K562 (cell line): ENCODE data around the gene SPRY2. TPM values are rescaled to one million over a fixed set of nuclear protein-coding genes. Genes with fewer than 3 reads are reported as not detected.

ENCODE experiments used
- BRCA1 ChIP-seq, 2 experiments: fragments of 450-650 bp in 1 of 2; sonication (generic) in 1 of 2; formaldehyde crosslinking in 1 of 2; IDR thresholded peaks; 2 replicates each; pipeline versions ENCODE4 v1.5.0 to v1.6.1; 2017 to 2020; ENCODE audit warnings: mild to moderate bottlenecking in 1 of 2, missing genetic modification reagents in 1 of 2
- CBX5 ChIP-seq: IDR thresholded peaks from 2 replicates; pipeline ENCODE4 v1.6.1; 2014; ENCODE audit warnings: low read depth, borderline replicate concordance
- CXXC5 ChIP-seq: fragments of 250-450 bp; sonication (Bioruptor Pico); IDR thresholded peaks from 2 replicates; pipeline ENCODE4 v1.8.0; 2022; ENCODE audit warnings: inconsistent platforms, mild to moderate bottlenecking, moderate library complexity
- DMBX1 ChIP-seq: fragments of 250-450 bp; sonication (Bioruptor Pico); IDR thresholded peaks from 2 replicates; pipeline ENCODE4 v1.8.0; 2022; ENCODE audit warnings: inconsistent platforms, mild to moderate bottlenecking, moderate library complexity, borderline replicate concordance
- HDAC8 ChIP-seq: fragments of 450-650 bp; IDR thresholded peaks from 2 replicates; pipeline ENCODE4 v1.6.1; 2016; ENCODE audit warnings: mild to moderate bottlenecking, missing genetic modification characterization, moderate library complexity, missing compliant biosample characterization
- KLF10 ChIP-seq: fragments of 250-450 bp; sonication (Bioruptor Pico); IDR thresholded peaks from 2 replicates; pipeline ENCODE4 v1.6.1; 2021; ENCODE audit warnings: matching md5 sums
- MCM7 ChIP-seq, 2 experiments: fragments of 450-650 bp; IDR thresholded peaks; 2 replicates each; pipeline ENCODE4 v1.6.1; 2016 to 2018
- MYC ChIP-seq, 2 experiments: fragments of 250-450 bp in 1 of 2; sonication (Bioruptor Pico) in 1 of 2; IDR thresholded peaks; 2 replicates each; pipeline versions ENCODE4 v1.5.1 to v1.6.1; 2012 to 2021; ENCODE audit warnings: low read depth in 2 of 2, borderline replicate concordance in 1 of 2, improper control_type of control experiment in 1 of 2, low read length in 1 of 2, mild to moderate bottlenecking in 1 of 2, moderate library complexity in 1 of 2
- OTX1 ChIP-seq: fragments of 450-650 bp; formaldehyde crosslinking; IDR thresholded peaks from 2 replicates; pipeline ENCODE4 v1.4.0; 2022; ENCODE audit warnings: mild to moderate bottlenecking
- PHB ChIP-seq: fragments of 250-450 bp; sonication (Bioruptor Pico); IDR thresholded peaks from 2 replicates; pipeline ENCODE4 v1.5.0; 2021
- RBBP5 ChIP-seq: fragments of 200-600 bp; sonication (generic); IDR thresholded peaks from 2 replicates; pipeline ENCODE4 v1.6.1; 2012; ENCODE audit warnings: borderline replicate concordance, mild to moderate bottlenecking, low read length, control low read depth, inconsistent platforms; ENCODE audit not compliant: insufficient read depth, poor library complexity, severe bottlenecking
- TBP ChIP-seq: optimal IDR thresholded peaks from 2 replicates; pipeline ENCODE3; 2011; ENCODE audit warnings: low read depth, low read length, improper control_type of control experiment
- TEAD1 ChIP-seq, 2 experiments: fragments of 450-650 bp in 1 of 2; sonication (generic) in 1 of 2; formaldehyde crosslinking; IDR thresholded peaks; 2 replicates each; pipeline versions ENCODE4 v1.4.0 to v1.8.0; 2020 to 2022; ENCODE audit warnings: mild to moderate bottlenecking in 2 of 2, missing genetic modification reagents in 1 of 2
- TEAD2 ChIP-seq: fragments of 450-650 bp; IDR thresholded peaks from 2 replicates; pipeline ENCODE4 v1.6.1; 2016; ENCODE audit warnings: missing genetic modification characterization, control low read depth, missing compliant biosample characterization
- ZKSCAN1 ChIP-seq: fragments of 150-350 bp; IDR thresholded peaks from 2 replicates; pipeline ENCODE4 v1.6.1; 2016; ENCODE audit warnings: low read depth, low read length
- ZNF655 ChIP-seq: fragments of 250-450 bp; sonication (Bioruptor Pico); IDR thresholded peaks from 2 replicates; pipeline ENCODE4 v1.5.0; 2021
- ZNF740 ChIP-seq, 3 experiments: fragments of 200-800 bp in 1 of 3; sonication (Bioruptor generic) in 1 of 3; sonication (generic) in 1 of 3; formaldehyde crosslinking in 1 of 3; IDR thresholded peaks; 2 replicates each; pipeline versions ENCODE4 v1.6.1 to v1.8.0; 2016 to 2022; ENCODE audit warnings: mild to moderate bottlenecking in 2 of 3, missing compliant biosample characterization in 2 of 3, missing genetic modification characterization in 2 of 3, missing genetic modification reagents in 1 of 3
- polyA plus RNA-seq, 8 experiments: library from polyadenylated mRNA; depleted of rRNA in 4 of 8; stranded (reverse) in 5 of 8; unstranded in 3 of 8; fragments of >200 nt; fragmentation: Nextera tagmentation in 2 of 8; fragmentation: Illumina TruSeq in 1 of 8; extraction: Ambion mirVana in 2 of 8; extraction: Trizol in 1 of 8; gene quantifications; 2 replicates each; pipeline versions ENCODE4 v1.2.1 to v1.2.3, GENCODE V29; 2011 to 2014; ENCODE audit warnings: inconsistent platforms in 1 of 8, missing spikeins in 1 of 8
- total RNA-seq, 7 experiments: library from RNA; depleted of rRNA in 6 of 7; stranded (reverse); fragments of >200 nt in 6 of 7; fragmentation: Illumina TruSeq in 2 of 7; extraction: Trizol in 2 of 7; gene quantifications; 2 replicates each; pipeline versions ENCODE4 v1.2.1 to v1.2.3, GENCODE V29; 2011 to 2021; ENCODE audit warnings: low replicate concordance in 1 of 7
- TF ChIP-seq, protein P1 (sequence below): fragments of 250-450 bp; sonication (Bioruptor Pico); IDR thresholded peaks from 2 replicates; pipeline ENCODE4 v1.8.0; 2021; ENCODE audit warnings: mild to moderate bottlenecking, moderate library complexity
- TF ChIP-seq, protein P2 (sequence below): fragments of 250-450 bp; sonication (Bioruptor Pico); IDR thresholded peaks from 2 replicates; pipeline ENCODE4 v1.5.0; 2021; ENCODE audit warnings: mild to moderate bottlenecking, borderline replicate concordance

Gene SPRY2
- total and polyA plus RNA-seq, 9 of the 15 experiments (the other 6 are each of a cell fraction or from before 2014, with no cell fraction given): 1.8 to 7.8 (median 3.4) TPM

DNA sequence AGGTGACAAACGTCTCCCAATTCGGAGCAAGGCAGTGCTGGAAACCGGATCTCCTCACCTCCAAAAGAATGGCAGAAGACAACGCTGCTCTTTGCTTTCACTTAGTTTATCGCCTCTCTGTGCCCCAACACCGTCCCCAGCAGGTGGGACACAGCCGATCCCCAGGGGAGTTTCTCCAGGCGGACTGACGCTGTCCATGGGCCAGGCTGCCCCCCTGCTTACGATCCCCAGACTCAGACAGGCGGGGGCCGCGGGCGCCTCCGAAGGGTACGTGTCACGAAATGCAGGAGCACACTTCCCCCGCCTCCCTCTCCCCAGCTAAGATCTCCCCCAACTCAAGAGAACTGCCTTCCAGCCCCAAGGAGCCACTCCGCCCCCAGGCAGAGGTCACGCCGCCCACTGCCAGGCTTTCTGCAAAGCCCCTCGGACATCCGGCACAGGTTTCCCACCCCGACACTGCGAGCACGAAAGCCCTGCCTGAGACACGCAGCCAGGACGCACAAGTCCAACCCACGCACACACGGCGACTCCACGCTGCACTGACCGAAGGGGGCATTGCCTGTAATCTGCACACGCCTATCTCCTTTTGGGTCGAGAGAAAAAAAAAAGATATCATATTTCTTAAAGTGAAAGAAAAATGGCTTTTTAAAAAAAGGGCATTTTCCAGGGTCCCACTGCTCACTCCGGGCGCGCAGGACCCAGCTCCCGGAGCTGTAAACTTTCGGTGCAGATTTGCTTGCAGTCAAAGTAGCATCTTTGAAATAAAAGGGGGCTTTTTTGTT is 2.0 kb downstream of the SPRY2 start (continued):
- TF ChIP-seq RBBP5 (peak; percentile 65), ZNF740 (CRISPR knock-in tag; IDR thresholded peaks at IDR 0.05) (no peak), ZNF740 (tag; IDR thresholded peaks at IDR 0.05) (no peak), PHB (CRISPR knock-in tag) (no peak), TBP (no peak), HDAC8 (no peak), TEAD2 (tag) (no peak), CXXC5 (CRISPR knock-in tag) (peak; percentile 49; the same call in 1 of the 2 replicates), MCM7 (IDR thresholded peaks at IDR 0.05) (no peak), OTX1 (no peak), ZNF655 (CRISPR knock-in tag) (no peak), ZKSCAN1 (no peak), TEAD1 (CRISPR knock-in tag; IDR thresholded peaks at IDR 0.05) (no peak), BRCA1 (IDR thresholded peaks at IDR 0.05) (no peak), BRCA1 (CRISPR knock-in tag; IDR thresholded peaks at IDR 0.05) (no peak), DMBX1 (CRISPR knock-in tag) (no peak), KLF10 (CRISPR knock-in tag) (no peak), MYC (IDR thresholded peaks at IDR 0.05; ENCODE audit: low read depth, low read length) (no peak), MYC (CRISPR knock-in tag; IDR thresholded peaks at IDR 0.05; ENCODE audit: borderline replicate concordance, low read depth) (no peak), CBX5 (no peak)
- TF ChIP-seq, protein P1, sequence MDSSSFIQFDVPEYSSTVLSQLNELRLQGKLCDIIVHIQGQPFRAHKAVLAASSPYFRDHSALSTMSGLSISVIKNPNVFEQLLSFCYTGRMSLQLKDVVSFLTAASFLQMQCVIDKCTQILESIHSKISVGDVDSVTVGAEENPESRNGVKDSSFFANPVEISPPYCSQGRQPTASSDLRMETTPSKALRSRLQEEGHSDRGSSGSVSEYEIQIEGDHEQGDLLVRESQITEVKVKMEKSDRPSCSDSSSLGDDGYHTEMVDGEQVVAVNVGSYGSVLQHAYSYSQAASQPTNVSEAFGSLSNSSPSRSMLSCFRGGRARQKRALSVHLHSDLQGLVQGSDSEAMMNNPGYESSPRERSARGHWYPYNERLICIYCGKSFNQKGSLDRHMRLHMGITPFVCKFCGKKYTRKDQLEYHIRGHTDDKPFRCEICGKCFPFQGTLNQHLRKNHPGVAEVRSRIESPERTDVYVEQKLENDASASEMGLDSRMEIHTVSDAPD: no peak
- TF ChIP-seq, protein P2, sequence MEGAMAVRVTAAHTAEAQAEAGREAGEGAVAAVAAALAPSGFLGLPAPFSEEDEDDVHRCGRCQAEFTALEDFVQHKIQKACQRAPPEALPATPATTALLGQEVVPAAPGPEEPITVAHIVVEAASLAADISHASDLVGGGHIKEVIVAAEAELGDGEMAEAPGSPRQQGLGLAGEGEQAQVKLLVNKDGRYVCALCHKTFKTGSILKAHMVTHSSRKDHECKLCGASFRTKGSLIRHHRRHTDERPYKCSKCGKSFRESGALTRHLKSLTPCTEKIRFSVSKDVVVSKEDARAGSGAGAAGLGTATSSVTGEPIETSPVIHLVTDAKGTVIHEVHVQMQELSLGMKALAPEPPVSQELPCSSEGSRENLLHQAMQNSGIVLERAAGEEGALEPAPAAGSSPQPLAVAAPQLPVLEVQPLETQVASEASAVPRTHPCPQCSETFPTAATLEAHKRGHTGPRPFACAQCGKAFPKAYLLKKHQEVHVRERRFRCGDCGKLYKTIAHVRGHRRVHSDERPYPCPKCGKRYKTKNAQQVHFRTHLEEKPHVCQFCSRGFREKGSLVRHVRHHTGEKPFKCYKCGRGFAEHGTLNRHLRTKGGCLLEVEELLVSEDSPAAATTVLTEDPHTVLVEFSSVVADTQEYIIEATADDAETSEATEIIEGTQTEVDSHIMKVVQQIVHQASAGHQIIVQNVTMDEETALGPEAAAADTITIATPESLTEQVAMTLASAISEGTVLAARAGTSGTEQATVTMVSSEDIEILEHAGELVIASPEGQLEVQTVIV (CRISPR knock-in tag): no peak
